ENCODE measurements around the gene MCC.

The MCC gene

GRCh38 chr5:113299591-113299990, 188.7 kb downstream of the MCC start:
- no peak for FAIRE-seq

- no peak for FAIRE-seq
Measured at GRCh38 chr5:113296676-113297075, 191.6 kb downstream of the MCC start.

DNA sequence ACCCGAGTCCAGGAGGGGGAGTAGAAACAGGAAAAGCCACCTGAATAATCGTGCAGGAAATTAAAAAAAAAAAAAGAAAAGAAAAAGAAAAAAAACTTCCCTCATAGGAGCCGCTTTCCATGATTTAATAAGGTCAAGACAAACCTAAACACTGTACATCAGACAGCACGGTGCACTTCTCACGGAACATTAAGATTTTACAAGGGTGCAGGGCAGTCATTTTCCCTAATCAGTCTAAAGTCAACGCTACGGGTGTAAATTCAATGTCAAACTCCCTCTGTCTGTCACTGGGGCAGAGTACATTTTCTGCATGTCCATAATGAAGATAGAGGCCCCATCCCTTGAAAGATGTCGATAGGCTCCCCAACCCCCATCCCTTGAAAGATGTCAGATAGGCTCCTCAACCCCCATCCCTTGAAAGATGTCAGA, 193.1 kb downstream of the MCC start:
- FAIRE-seq: no peak

- FAIRE-seq: no peak
Measured at GRCh38 chr5:113294311-113295110, 193.7 kb downstream of the MCC start.

DNA sequence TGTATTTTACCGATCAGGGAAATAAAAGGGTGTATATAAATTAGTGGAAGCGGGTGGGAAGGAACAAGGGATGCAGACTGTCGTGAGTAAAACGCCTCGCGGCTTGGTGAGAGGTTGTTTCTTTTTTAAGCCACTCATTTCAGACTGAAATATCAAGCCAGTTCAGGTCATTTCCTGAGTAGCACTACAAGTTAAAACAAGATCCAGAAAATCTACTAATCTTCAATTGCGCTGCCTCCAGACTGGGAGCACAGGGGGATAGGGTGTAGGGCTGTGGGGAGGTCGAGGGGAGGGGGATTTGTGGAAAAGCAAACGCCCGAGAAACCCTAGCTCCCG, 194.3 kb downstream of the MCC start:
- no peak for FAIRE-seq

DNA sequence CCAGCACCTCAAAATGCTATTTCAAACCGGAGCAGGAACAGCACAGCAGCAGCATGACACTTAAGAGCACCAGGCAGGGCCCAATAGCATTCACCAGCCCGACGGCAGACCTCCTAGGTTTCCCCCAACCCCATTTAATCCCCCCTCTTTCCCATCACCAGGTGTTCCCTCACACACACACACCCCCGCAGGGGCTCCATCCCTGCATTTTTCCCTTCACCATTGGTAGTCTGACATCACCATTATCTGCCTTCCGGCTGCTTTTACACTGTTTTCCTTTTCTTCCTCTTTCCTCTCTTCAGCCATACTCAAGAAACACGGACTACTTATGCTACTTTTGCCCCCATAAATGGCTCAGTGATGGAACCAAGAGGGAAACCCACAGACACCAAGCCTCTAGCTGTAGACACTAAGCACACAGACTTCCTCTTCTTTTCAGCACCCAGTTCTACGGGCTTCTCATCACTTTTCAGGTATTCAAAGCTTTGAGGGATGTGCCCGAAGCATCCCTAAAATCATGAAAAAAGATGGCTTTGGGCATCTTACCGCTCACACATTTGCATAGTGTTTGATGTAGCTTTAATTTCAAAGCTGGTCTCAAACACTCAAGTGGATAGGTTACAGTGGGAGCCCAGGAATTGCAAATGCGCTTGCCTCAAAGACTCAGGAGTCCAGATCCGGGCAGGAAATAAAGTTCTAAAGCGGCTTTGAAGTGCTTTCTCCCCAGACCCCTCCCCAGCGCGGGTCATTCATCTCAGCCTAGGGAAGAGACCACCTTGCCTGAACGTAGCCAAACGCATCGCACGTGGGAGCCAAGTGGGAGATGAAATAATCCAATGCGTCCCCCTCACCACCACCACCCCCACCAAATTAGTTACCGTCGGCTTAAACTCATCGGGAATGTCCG, 194.9 kb downstream of the MCC start:
- FAIRE-seq: no peak

DNA sequence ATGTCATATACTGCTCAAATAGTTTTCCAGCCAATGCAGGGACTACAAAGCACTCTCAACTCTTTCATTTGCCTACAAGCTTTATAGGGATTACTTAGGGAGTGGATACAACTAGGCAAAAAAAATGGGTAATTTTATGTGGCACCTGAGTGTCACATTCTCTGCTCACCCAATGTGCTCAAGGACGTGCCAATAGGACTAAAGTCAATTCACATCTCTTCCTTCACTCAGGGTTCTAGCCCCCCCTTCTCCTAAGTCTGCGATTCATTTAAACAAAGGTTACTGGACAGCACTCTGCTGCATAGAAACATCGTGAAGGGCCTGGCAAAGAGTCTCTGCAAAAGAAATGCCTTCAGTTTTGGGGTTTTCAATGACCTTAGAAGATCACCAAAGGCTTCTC, 195.8 kb downstream of the MCC start:
- no peak for FAIRE-seq

- FAIRE-seq: no peak
Measured at GRCh38 chr5:113283558-113283957, 204.7 kb downstream of the MCC start.

DNA sequence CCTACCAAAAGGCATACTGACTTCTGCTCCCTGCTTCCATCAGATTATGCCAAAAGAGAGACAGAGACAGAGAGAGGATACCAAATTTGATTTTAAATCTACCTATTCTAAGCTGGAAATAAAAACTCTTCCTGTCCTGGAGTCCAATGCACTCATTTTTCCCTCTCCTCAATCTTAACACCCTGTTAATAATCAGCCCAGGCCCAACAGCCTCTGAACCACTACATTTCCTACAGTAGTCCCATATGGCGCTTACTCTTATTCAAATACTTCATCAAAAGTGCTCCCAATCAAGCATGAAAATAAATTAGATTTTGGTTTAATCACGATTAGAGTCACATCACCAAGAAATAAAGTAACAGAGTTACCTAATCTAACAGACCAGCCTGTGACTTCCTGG, 205.8 kb downstream of the MCC start:
- FAIRE-seq: no peak

DNA sequence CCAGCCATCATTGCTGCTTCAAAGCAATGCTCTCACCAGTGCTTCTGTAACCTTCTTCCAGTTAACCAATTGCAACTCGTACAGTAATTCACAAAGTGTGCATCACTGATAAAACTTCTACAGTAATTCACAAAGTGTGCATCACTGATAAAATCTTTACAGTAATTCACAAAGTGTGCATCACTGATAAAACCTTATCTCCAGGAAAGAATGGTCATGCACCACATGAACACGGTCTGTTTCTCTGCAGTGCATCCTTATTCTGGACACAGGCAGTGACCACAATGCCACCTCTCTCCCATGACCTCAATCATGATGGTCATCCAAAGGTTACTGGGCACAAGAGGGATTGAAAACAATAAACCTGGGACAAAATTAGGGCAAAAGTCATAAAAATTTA, 207.1 kb downstream of the MCC start:
- FAIRE-seq: no peak

GRCh38 chr5:113280541-113280940, 207.7 kb downstream of the MCC start:
- FAIRE-seq: no peak

- FAIRE-seq: no peak
Measured at GRCh38 chr5:113278976-113279375, 209.3 kb downstream of the MCC start.

- no peak for FAIRE-seq
Measured at GRCh38 chr5:113276493-113276892, 211.8 kb downstream of the MCC start.

DNA sequence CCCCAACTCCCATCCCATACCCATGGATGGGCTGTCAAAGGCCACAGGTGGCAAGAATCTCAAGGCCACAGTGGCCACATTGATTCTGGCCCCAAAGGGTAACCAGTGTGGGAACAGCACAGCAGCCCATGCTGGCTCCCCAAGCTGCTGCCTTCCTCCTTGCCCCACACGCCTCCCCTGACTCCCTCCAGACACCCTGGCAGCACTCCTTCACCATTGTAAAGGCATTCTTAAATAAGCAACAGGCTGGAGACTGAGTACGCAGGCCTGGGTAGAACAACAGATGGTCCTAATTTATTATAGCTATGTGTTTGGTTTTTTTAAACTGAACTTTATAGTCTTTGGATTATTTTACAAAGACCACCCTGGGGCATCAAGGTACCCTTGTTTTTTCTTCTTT, 212.3 kb downstream of the MCC start:
- FAIRE-seq: no peak

DNA sequence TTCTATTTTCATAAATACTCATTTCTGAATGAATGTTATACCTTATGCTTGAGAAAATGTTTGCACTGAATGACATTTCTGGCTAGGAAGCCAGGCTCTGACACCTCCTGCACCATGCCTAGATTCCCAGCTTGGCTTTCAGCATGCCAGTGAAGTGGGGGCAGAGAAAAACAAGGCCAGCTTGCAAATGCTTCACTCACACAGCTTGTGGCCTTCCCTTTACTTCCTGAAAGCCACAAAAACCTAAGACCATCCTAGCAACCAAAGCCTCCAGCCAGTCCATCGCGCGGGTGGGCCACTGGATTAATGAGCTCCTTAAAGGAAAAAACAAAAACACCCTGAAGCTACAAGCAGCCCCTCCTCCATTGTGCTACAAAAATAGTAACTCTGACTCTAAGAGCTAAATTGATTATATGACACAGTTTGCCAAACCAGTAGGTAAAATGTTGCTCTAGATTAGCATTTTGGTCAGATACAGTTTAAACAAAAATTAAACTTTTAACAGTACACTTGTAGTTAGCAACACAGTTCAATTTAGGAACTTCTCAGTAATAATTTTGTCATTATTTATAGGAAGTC, 213.3 kb downstream of the MCC start:
- no peak for FAIRE-seq

GRCh38 chr5:113273948-113274347, 214.3 kb downstream of the MCC start:
- FAIRE-seq: no peak

GRCh38 chr5:113271745-113272454, 216.4 kb downstream of the MCC start:
- FAIRE-seq: no peak

DNA sequence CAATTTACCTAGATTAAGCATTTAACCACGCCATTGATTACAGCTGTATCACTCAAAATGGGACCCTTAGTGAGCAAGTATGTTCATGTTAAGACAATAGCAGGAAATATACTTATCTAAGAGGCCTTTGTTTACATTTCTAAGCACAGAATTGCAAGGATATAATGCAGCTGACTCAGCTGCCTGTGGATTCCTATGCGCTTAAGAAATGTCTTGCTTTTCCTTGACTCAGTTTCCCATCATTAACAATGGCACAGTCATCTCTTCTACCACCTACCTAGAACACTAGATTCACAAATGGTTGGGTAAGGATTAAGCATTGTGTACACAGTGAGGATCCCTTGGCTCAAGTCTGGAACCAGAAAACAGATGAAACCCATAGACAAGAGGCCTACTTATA, 217.2 kb downstream of the MCC start:
- FAIRE-seq: no peak

DNA sequence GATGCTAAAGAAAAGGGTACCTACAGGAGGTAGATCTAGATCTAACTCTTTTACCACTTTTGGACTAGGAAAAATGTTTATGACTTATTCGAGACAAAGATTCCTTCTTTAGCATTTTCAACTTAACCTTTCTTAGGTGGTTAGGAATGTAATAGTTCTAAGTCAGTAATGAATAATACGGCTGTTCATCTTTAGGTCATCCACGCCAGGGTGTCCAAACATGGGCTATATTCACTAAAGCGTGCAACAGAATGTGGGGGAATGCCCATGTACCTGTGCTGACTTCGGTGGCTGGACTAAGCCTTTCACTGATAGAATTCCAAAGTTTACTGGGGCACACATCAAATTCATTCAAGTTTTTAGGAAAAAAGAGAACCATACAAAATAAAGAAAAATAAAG, 218.2 kb downstream of the MCC start:
- no peak for FAIRE-seq

GRCh38 chr5:113269023-113269997, 218.9 kb downstream of the MCC start:
- FAIRE-seq: no peak

- no peak for FAIRE-seq
Measured at GRCh38 chr5:113268232-113268631, 220.0 kb downstream of the MCC start.

- FAIRE-seq: no peak
Measured at GRCh38 chr5:113267361-113267900, 220.8 kb downstream of the MCC start.
